ENCODE measurements around the gene DCP1B.

DCP1B gene

DNA sequence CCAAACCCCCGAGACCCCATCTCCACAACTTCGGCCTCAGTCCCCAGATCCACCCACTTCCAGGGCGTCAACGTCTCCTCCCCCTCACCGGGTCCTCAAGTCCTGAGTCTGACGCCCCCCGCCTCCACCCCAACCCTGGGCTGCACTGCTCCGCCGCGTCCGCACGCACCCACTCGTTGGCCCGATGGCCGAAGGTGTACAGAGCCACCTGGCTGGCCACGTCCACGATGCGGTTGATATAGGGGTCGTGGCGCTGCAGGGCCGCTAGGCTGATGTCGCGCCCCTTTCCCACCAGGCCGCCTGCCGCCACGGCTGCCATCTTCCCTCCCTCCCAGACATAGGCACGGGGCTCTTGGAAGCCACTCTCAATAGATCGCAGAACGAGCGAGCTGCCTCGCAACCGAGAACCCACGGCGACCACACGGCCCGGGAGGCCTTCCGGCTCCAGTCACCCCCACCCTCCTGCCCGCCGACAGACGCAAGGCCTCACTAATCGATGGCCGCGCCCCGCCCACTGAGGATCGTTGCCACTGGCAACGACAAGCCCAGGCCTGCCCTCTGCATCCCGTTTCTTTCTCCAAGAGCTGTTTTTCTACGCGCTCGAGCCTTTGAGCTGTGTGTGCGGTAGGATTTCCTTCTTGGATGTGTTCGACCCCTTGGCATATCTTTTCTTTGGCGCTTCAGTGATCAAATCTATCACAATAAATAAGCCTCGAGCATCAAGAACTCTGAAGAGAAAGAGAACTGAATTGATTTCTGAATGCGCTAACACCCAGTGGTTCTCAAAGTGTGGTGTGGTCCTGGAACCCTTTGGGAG lies at the start of gene DCP1B:
DCP1B (minus strand) TSS at position 345 of the 817 bp plus-strand sequence; CDS start at position 319, 26 bp downstream.
- peak within 1 kb of the TSS; percentile 99 for H3K4me3 ChIP-seq (ENCODE audit: low read depth, low read length)
- no peaks in the 10 kb centered on the region for H3K36me3 ChIP-seq (ENCODE audit: control insufficient read depth, insufficient read depth, low read length)
- peak within 1 kb of the TSS; percentile 95 for H3K27ac ChIP-seq (ENCODE audit: low read depth, low read length)
- H3K27me3 ChIP-seq (ENCODE audit: control insufficient read depth, insufficient read depth, low read length) = no peaks in the 10 kb centered on the region
- peak within 1 kb of the TSS; percentile 88 for H3K9ac ChIP-seq (ENCODE audit: low read depth, low read length)
- H3K4me1 ChIP-seq (ENCODE audit: control insufficient read depth, insufficient read depth, low read length) = peaks cover 24% of the 10 kb centered on the region
- H3K9me3 ChIP-seq (ENCODE audit: control insufficient read depth, insufficient read depth, low read length) = no peaks in the 10 kb centered on the region

- Histone ChIP-seq H3K9me3 (ENCODE audit: control insufficient read depth, insufficient read depth, low read length) (no peaks in the 10 kb centered on the region), H3K9ac (ENCODE audit: low read depth, low read length) (no peak overlapping the region), H3K4me1 (ENCODE audit: control insufficient read depth, insufficient read depth, low read length) (peaks cover 19% of the 10 kb centered on the region), H3K4me3 (ENCODE audit: low read depth, low read length) (peak overlapping the region; percentile 68), H3K27ac (ENCODE audit: low read depth, low read length) (no peak overlapping the region), H3K36me3 (ENCODE audit: control insufficient read depth, insufficient read depth, low read length) (no peaks in the 10 kb centered on the region), H3K27me3 (ENCODE audit: control insufficient read depth, insufficient read depth, low read length) (peaks cover 62% of the 10 kb centered on the region)
Measured at GRCh38 chr12:2053691-2054090, 49.4 kb upstream of the DCP1B start.

DNA sequence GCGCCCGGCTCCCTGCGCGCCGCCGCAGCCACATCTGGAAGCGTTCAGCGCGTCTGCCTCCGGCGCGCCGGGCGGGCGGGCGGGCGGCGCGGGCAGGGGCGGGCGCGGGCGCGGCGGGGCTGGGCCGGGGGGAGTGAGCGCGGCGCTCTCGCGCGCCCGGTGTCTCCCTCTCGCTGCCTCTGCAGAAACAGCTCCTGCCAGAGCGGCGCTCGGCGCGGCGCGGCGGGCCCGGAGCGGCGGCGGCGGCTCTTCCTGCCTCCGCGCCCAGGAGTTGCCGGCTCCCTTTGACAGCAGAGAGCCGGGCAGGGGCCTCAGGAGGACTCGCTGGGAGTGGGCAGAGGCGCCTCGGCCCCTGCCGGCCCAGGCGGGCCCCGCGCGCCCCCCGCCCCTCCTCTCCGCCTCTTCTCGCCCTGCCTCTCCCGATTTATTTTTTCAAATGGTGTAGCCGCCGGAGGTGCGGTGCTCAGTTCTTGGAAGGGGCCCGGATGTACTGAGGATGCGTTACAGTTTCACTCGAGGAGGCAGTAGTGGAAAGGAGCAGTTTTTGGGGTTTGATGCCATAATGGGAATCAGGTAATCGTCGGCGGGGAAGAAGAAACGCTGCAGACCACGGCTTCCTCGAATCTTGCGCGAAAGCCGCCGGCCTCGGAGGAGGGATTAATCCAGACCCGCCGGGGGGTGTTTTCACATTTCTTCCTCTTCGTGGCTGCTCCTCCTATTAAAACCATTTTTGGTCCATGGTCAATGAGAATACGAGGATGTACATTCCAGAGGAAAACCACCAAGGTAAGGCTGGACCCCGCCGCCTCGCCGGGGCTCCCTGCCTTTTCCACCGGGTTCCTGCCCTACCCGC lies 48.8 kb upstream of the DCP1B start, which contains the start of gene CACNA1C:
CACNA1C (plus strand) TSS at position 162 of the 853 bp plus-strand sequence; CDS start at position 738, 576 bp downstream.
- Histone ChIP-seq H3K4me3 (ENCODE audit: low read depth, low read length) (peak within 1 kb of the TSS; percentile 68), H3K9me3 (ENCODE audit: control insufficient read depth, insufficient read depth, low read length) (no peaks in the 10 kb centered on the region), H3K27me3 (ENCODE audit: control insufficient read depth, insufficient read depth, low read length) (peaks cover 62% of the 10 kb centered on the region), H3K4me1 (ENCODE audit: control insufficient read depth, insufficient read depth, low read length) (peaks cover 19% of the 10 kb centered on the region), H3K27ac (ENCODE audit: low read depth, low read length) (no peak within 1 kb of the TSS), H3K36me3 (ENCODE audit: control insufficient read depth, insufficient read depth, low read length) (no peaks in the 10 kb centered on the region), H3K9ac (ENCODE audit: low read depth, low read length) (no peak within 1 kb of the TSS)

DNA sequence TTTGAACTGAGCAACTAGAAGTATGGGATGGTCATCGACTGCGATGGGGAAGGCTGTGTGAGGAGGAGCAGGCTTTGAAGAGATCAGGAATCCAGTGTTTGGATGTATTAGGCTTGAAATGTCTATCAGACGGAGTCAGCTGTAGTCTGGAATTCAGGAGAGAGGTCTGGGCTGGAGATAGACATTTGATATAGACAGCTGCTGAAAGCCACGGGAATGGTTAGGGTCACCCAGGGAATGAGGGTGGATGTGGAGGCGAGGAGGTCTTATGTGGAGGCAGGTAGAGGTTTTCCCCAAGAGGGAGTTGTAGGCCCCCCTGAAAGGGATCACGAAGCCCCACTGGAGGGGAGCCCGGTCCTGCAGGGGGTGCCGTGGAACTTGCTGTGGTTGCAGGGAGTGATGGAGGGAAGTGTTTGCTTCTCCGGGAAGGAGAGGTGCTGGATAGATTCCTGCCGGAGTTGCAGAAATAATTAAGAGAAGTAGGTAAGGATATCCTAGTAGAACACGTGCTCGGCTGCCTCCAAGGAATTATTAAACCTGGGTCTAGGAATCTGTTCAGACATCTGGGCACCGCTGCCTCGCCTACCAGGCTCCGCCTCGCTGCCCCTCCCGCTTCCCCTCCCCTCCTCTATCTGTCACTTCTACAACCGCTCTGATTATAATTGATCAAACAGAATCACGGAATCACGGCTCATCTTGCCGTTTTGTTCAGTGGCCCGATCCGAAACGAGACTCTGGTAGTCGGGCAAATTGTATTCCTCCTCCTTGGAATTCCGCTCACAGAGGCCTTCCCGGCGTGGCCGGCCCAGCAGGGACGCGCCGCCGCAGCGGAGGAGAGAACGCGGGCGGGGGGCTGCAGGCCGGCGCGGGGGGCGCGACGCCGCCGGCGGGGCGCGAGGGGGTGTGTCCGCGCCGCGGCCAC lies 47.7 kb upstream of the DCP1B start:
- H3K9ac ChIP-seq (ENCODE audit: low read depth, low read length) = no peak overlapping the region

GRCh38 chr12:2049604-2050540 lies 45.6 kb upstream of the DCP1B start:
- Histone ChIP-seq H3K4me3 (ENCODE audit: low read depth, low read length) (no peak overlapping the region), H3K27ac (ENCODE audit: low read depth, low read length) (no peak overlapping the region), H3K27me3 (ENCODE audit: control insufficient read depth, insufficient read depth, low read length) (peaks cover 42% of the 10 kb centered on the region), H3K4me1 (ENCODE audit: control insufficient read depth, insufficient read depth, low read length) (peaks cover 19% of the 10 kb centered on the region), H3K36me3 (ENCODE audit: control insufficient read depth, insufficient read depth, low read length) (no peaks in the 10 kb centered on the region), H3K9ac (ENCODE audit: low read depth, low read length) (no peak overlapping the region), H3K9me3 (ENCODE audit: control insufficient read depth, insufficient read depth, low read length) (no peaks in the 10 kb centered on the region)

More for the DNA sequence above, 47.7 kb upstream of the DCP1B start:
- H3K27ac ChIP-seq (ENCODE audit: low read depth, low read length) = no peak overlapping the region
- no peaks in the 10 kb centered on the region for H3K36me3 ChIP-seq (ENCODE audit: control insufficient read depth, insufficient read depth, low read length)
- H3K4me1 ChIP-seq (ENCODE audit: control insufficient read depth, insufficient read depth, low read length) = peaks cover 19% of the 10 kb centered on the region
- H3K9me3 ChIP-seq (ENCODE audit: control insufficient read depth, insufficient read depth, low read length) = no peaks in the 10 kb centered on the region
- peak overlapping the region; percentile 63 for H3K4me3 ChIP-seq (ENCODE audit: low read depth, low read length)
- H3K27me3 ChIP-seq (ENCODE audit: control insufficient read depth, insufficient read depth, low read length) = peaks cover 62% of the 10 kb centered on the region

DNA sequence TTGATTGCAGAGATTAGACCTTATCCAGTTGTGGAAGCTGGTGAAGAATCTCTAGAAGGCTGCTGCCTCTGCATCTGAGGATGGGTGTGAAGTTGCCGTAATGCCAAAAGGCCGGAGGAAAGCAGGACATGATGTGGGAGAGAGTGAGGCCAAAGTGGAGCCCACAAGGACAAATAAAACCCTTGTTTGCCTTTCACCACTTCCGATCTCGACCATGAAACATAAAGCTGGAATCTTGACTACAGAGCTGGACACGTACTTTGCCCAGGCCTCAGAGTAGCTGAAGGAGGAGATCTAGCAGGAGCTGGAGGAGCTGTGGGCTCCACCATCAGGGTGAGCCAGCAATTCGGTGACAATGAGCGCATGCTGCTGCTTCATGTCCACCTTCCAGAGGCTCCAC lies 43.5 kb upstream of the DCP1B start:
- peaks cover 24% of the 10 kb centered on the region for H3K27me3 ChIP-seq (ENCODE audit: control insufficient read depth, insufficient read depth, low read length)
- no peaks in the 10 kb centered on the region for H3K9me3 ChIP-seq (ENCODE audit: control insufficient read depth, insufficient read depth, low read length)
- peaks cover 16% of the 10 kb centered on the region for H3K4me1 ChIP-seq (ENCODE audit: control insufficient read depth, insufficient read depth, low read length)
- no peak overlapping the region for H3K4me3 ChIP-seq (ENCODE audit: low read depth, low read length)
- no peak overlapping the region for H3K9ac ChIP-seq (ENCODE audit: low read depth, low read length)
- H3K36me3 ChIP-seq (ENCODE audit: control insufficient read depth, insufficient read depth, low read length) = no peaks in the 10 kb centered on the region
- H3K27ac ChIP-seq (ENCODE audit: low read depth, low read length) = no peak overlapping the region

- Histone ChIP-seq H3K27me3 (ENCODE audit: control insufficient read depth, insufficient read depth, low read length) (peaks cover 20% of the 10 kb centered on the region), H3K9ac (ENCODE audit: low read depth, low read length) (no peak overlapping the region), H3K36me3 (ENCODE audit: control insufficient read depth, insufficient read depth, low read length) (no peaks in the 10 kb centered on the region), H3K27ac (ENCODE audit: low read depth, low read length) (no peak overlapping the region), H3K4me3 (ENCODE audit: low read depth, low read length) (no peak overlapping the region), H3K4me1 (ENCODE audit: control insufficient read depth, insufficient read depth, low read length) (peaks cover 16% of the 10 kb centered on the region), H3K9me3 (ENCODE audit: control insufficient read depth, insufficient read depth, low read length) (no peaks in the 10 kb centered on the region)
Measured at GRCh38 chr12:2046957-2047356, 42.7 kb upstream of the DCP1B start.

- Histone ChIP-seq H3K36me3 (ENCODE audit: control insufficient read depth, insufficient read depth, low read length) (no peaks in the 10 kb centered on the region), H3K27me3 (ENCODE audit: control insufficient read depth, insufficient read depth, low read length) (no peaks in the 10 kb centered on the region; the same call in none of the 2 replicates), H3K4me3 (ENCODE audit: low read depth, low read length) (no peak overlapping the region), H3K27ac (ENCODE audit: low read depth, low read length) (no peak overlapping the region), H3K9me3 (ENCODE audit: control insufficient read depth, insufficient read depth, low read length) (no peaks in the 10 kb centered on the region), H3K9ac (ENCODE audit: low read depth, low read length) (no peak overlapping the region), H3K4me1 (ENCODE audit: control insufficient read depth, insufficient read depth, low read length) (peaks cover 4% of the 10 kb centered on the region)
Measured at GRCh38 chr12:2044165-2044564, 39.9 kb upstream of the DCP1B start.

GRCh38 chr12:2043054-2043453 lies 38.8 kb upstream of the DCP1B start:
- Histone ChIP-seq H3K9ac (ENCODE audit: low read depth, low read length) (no peak overlapping the region), H3K36me3 (ENCODE audit: control insufficient read depth, insufficient read depth, low read length) (no peaks in the 10 kb centered on the region), H3K27ac (ENCODE audit: low read depth, low read length) (no peak overlapping the region), H3K27me3 (ENCODE audit: control insufficient read depth, insufficient read depth, low read length) (no peaks in the 10 kb centered on the region; the same call in none of the 2 replicates), H3K9me3 (ENCODE audit: control insufficient read depth, insufficient read depth, low read length) (no peaks in the 10 kb centered on the region), H3K4me3 (ENCODE audit: low read depth, low read length) (no peak overlapping the region), H3K4me1 (ENCODE audit: control insufficient read depth, insufficient read depth, low read length) (no peaks in the 10 kb centered on the region)

Data from HUES48 (cell line).